CD4-positive, alpha-beta T cell treated with Interleukin-21 for 1 hour (primary cell): ENCODE data around the gene BTG4.

Experiments used
- DNase-seq: peaks from one replicate; pipeline ENCODE4 v3.0.0-alpha.2; 2020

Gene BTG4

DNA sequence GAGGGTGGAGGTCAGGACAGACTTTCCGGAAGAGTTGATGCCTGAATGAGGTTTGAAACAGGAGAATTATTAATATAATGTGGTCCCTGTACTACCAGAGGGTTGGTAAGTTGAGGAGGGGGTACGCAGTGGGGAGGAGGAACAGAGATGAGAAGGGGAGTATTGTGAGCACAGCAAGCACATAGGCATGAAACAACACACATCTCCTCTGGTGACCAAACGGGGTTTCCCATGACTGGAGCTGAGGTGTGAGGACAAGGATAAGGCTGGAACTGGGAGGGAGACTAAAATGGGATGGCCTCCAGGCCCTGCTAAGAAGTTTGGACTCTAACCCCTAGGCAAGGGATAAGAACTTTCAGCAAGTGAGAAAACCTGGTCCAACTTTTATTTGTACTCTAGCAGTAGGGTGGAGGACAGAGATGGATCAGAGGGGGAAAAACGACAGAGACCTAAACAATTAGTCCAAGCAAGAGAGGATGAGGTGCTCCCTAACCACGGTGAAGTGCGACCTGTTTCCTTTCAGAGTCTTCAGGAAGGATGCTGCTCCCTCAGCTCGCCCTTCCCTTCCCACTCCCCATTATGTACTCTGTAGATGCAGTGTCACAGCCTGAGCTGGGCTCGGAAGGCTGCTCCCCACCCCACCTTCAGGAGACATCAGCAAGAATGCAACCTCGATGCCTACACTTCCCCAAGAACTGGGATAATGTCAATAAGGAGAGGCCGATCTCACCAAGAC is 59.2 kb downstream of the BTG4 start:
- DNase-seq = no peak

GRCh38 chr11:111452146-111452545 is 60.0 kb downstream of the BTG4 start:
- DNase-seq = no peak

GRCh38 chr11:111450480-111451320 is 61.5 kb downstream of the BTG4 start:
- DNase-seq = no peak

DNA sequence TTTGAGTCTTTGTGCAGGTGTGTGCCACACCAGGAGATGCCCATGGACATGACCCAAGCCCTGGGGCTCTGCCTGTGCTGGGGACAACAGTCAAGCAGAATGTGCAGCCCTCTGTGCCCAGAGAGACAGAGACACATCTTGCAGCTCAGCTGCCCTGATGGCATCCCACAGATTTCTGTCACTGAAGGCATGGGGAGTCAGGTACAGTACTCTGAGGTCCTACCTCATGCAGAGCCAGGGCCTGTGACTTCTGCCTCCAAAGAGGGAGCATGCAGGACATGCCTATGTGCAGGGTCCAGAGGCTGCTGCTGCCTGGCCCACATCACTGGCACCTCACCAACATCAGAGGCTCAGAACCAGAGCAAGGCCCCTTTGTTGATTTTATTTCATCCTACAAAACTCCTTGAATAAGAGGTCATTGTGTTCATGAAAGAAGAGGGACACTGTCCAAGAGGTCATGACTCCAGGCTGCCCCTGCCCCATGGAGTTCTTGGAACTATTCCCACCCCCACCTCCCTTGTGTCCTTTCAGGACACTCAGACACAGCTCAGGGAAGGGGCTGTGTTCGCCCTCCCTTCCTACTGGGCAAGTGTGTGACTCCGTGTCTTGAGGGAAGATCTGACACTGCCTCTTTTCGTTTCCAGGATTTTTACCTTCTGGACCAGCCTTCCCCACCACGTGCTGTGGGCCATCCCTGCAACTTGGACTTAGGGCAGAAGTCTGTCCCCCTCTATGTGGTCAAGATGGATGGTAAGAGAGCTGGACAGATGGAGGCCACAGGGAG is 62.3 kb downstream of the BTG4 start:
- no peak for DNase-seq

- no peak for DNase-seq
These were observed 63.2 kb downstream of the BTG4 start for GRCh38 chr11:111448831-111449557.

GRCh38 chr11:111448414-111448813 is 63.8 kb downstream of the BTG4 start:
- DNase-seq = no peak

GRCh38 chr11:111447931-111448330 is 64.3 kb downstream of the BTG4 start:
- no peak for DNase-seq

DNA sequence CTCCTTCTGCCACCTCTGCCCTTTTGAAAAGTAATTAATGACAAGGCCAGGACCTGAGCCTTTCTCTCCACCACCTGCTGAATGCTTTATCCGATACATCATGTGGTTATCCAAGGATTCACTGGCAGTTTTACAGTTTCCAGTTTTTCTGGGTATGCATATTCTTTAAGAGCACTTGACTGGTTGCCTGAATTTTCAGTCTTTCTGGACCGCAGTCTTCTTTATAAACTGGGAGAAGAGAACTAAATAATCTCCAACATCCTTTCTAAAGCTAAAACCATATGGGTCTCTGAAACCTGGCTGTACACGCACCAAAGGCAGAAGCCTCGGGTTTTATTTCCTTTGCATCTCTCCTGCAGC is 65.1 kb downstream of the BTG4 start:
- no peak for DNase-seq

- DNase-seq = peak; percentile 91
These were observed 65.6 kb downstream of the BTG4 start for GRCh38 chr11:111446404-111447111.

DNA sequence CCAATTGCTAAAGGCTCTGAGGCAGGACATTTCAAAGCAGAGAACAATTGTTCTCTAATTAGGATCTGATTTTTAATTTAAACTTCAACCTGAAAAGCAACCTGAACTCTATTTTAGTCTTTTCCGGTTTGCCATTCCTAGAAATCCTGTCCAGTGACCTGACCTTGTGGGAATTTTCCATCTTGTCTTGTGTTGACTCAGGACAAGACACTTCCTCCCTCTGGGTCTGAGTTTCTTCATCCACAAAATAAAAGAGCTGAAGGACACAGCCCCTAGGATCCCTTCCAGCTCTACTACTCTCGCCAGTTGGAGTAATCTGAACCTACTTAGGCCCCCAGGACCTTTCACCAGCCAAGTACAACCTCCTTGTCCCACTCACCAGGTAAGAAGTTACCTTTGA is 66.6 kb downstream of the BTG4 start:
- no peak for DNase-seq
